Rectal smooth muscle tissue (tissue), 1 donor: Measurements from ENCODE around the gene TNRC6C.
A peak's percentile ranks its signal among the peaks of the same experiment; 100 is the strongest.

Source experiments
- H3K27ac ChIP-seq: one replicate; pipeline ENCODE4 v1.7.0; 2013; ENCODE audit warnings: low read depth, low read length, inconsistent platforms
- H3K27me3 ChIP-seq: one replicate; pipeline ENCODE4 v1.7.0; 2013; ENCODE audit warnings: low read length; ENCODE audit not compliant: control insufficient read depth, insufficient read depth
- H3K36me3 ChIP-seq: one replicate; pipeline ENCODE4 v1.7.0; 2013; ENCODE audit warnings: low read length; ENCODE audit not compliant: control insufficient read depth, insufficient read depth
- H3K4me1 ChIP-seq: one replicate; pipeline ENCODE4 v1.7.0; 2013; ENCODE audit warnings: low read length; ENCODE audit not compliant: control insufficient read depth, insufficient read depth
- H3K4me3 ChIP-seq: one replicate; pipeline ENCODE4 v1.7.0; 2013; ENCODE audit warnings: low read length
- H3K9ac ChIP-seq: one replicate; pipeline ENCODE4 v1.7.0; 2013; ENCODE audit warnings: low read length

Gene TNRC6C

DNA sequence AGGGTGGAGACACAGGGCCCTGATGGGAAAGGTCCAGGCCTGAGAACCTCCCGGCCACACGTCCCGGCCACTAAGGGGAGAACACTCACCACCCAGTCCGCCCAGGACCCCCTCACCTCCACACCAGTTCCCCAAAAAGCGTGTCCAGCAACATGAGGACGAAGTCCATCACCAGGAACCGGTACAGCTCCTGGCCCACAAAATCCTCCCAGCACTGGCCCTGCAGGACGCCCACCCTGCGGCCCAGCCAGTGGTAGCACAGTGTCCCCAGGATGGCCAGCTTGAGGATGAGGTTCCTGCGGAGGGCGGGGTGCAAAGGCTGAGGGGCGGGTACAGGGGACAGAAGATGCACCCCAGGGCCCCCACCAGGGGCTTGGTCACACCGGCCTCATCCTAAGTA lies 162.0 kb downstream of the TNRC6C start:
- H3K36me3 ChIP-seq, result peaks cover 12% of the 10 kb centered on the region

DNA sequence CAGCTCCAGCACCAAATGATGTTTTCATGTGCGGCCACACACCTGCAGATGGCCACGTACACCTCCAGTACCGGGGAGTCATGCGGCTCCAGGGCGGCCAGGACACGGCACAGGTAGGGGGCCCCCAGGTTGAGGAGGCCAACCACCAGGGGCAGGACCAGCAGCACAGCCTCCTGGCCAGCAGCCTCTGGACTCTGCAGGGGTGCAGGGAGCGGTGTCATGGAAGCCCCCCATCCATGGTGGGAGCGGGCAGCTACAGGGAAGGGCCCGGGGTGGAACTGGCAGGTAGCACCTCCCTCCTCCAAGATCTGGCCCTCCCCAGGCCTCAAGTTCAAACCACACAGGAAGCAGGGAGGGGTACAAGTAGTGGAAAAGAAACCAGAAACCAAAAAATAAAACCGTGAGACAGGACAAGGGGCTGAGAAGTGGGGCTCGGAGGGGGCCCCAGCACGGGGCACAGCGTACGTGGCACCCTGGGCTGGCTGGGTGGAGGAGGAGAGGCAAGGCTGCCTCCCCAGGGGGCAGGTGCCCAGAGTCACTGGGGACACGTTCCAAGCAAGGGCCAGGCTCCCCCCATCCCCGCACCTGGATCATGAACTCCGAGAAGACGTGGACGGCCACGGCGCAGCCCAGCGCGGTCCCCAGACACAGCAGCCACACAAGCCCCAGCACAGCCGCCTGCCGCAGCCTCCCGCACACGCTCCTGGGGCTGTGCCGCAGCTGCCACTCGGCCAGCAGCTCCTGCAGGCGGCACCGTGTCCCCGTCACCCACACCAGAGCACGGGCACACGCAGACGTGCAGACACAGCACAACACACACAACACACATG lies 162.7 kb downstream of the TNRC6C start:
- Histone ChIP-seq H3K4me3 (no peak overlapping the region), H3K27me3 (no peaks in the 10 kb centered on the region), H3K4me1 (no peaks in the 10 kb centered on the region), H3K27ac (no peak overlapping the region), H3K36me3 (peaks cover 12% of the 10 kb centered on the region), H3K9ac (no peak overlapping the region)

More for the DNA sequence above, 162.0 kb downstream of the TNRC6C start:
- Histone ChIP-seq H3K27ac (no peak overlapping the region), H3K27me3 (no peaks in the 10 kb centered on the region), H3K4me3 (no peak overlapping the region), H3K9ac (no peak overlapping the region), H3K4me1 (no peaks in the 10 kb centered on the region)

- H3K4me3 ChIP-seq, result no peak overlapping the region
- H3K4me1 ChIP-seq, result no peaks in the 10 kb centered on the region
- no peaks in the 10 kb centered on the region for H3K27me3 ChIP-seq
- no peak overlapping the region for H3K27ac ChIP-seq
- no peak overlapping the region for H3K9ac ChIP-seq
- H3K36me3 ChIP-seq, result peaks cover 12% of the 10 kb centered on the region
These were observed 163.3 kb downstream of the TNRC6C start for GRCh38 chr17:78121801-78122215.

- Histone ChIP-seq H3K4me3 (no peak overlapping the region), H3K4me1 (no peaks in the 10 kb centered on the region), H3K36me3 (peaks cover 12% of the 10 kb centered on the region), H3K9ac (no peak overlapping the region), H3K27ac (no peak overlapping the region), H3K27me3 (no peaks in the 10 kb centered on the region)
These were observed 163.9 kb downstream of the TNRC6C start for GRCh38 chr17:78122216-78122930.

DNA sequence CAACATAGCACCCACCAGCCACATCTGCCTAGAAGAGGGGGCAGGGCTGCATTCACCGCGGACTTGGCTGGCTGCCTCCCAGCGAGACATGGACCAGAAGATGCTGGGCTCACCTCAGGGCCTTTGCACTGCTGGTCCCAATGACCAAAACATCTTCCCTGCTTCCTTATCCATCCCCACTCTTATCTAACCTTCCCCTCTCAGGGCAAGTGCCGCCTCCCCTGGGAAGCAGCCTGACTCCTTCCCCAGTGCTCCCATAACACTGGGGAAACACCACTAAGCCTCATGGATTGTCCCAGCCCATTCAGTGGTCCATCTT lies 164.4 kb downstream of the TNRC6C start:
- H3K9ac ChIP-seq, result no peak overlapping the region
- no peak overlapping the region for H3K27ac ChIP-seq
- peaks cover 12% of the 10 kb centered on the region for H3K36me3 ChIP-seq

GRCh38 chr17:78123258-78123929 lies 164.9 kb downstream of the TNRC6C start:
- Histone ChIP-seq H3K9ac (no peak overlapping the region), H3K4me3 (no peak overlapping the region), H3K36me3 (peaks cover 12% of the 10 kb centered on the region), H3K27me3 (no peaks in the 10 kb centered on the region), H3K27ac (no peak overlapping the region), H3K4me1 (no peaks in the 10 kb centered on the region)

More for the DNA sequence above, 164.4 kb downstream of the TNRC6C start:
- no peaks in the 10 kb centered on the region for H3K27me3 ChIP-seq
- no peaks in the 10 kb centered on the region for H3K4me1 ChIP-seq
- no peak overlapping the region for H3K4me3 ChIP-seq

- Histone ChIP-seq H3K27ac (no peak overlapping the region), H3K4me1 (no peaks in the 10 kb centered on the region), H3K27me3 (peaks cover under 1% of the 10 kb centered on the region), H3K4me3 (no peak overlapping the region), H3K36me3 (peaks cover 12% of the 10 kb centered on the region), H3K9ac (no peak overlapping the region)
These were observed 165.8 kb downstream of the TNRC6C start for GRCh38 chr17:78124081-78124835.

DNA sequence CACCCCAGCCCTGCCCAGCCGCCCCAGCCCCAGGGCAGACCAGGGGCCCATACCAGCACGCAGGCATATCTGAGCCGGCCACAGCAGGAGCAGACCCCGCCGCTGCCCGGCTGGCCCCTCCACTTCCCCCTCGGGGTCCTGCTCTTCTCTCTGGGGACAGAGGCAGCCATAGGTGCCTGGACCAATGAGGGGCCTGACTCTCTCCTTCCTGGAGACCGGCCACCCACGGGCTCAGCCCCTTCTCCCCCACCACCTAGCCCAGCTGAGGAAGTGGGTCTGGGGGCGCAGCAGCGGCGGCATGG lies 166.3 kb downstream of the TNRC6C start:
- H3K27ac ChIP-seq, result no peak overlapping the region
- no peak overlapping the region for H3K9ac ChIP-seq
- no peaks in the 10 kb centered on the region for H3K4me1 ChIP-seq
- H3K36me3 ChIP-seq, result peaks cover 12% of the 10 kb centered on the region
- H3K27me3 ChIP-seq, result peaks cover 3% of the 10 kb centered on the region
- H3K4me3 ChIP-seq, result peak overlapping the region; percentile 36

- Histone ChIP-seq H3K4me3 (peak overlapping the region; percentile 36), H3K9ac (no peak overlapping the region), H3K27me3 (peaks cover 3% of the 10 kb centered on the region), H3K36me3 (peaks cover 12% of the 10 kb centered on the region), H3K4me1 (no peaks in the 10 kb centered on the region), H3K27ac (no peak overlapping the region)
These were observed 166.8 kb downstream of the TNRC6C start for GRCh38 chr17:78125138-78125913.

DNA sequence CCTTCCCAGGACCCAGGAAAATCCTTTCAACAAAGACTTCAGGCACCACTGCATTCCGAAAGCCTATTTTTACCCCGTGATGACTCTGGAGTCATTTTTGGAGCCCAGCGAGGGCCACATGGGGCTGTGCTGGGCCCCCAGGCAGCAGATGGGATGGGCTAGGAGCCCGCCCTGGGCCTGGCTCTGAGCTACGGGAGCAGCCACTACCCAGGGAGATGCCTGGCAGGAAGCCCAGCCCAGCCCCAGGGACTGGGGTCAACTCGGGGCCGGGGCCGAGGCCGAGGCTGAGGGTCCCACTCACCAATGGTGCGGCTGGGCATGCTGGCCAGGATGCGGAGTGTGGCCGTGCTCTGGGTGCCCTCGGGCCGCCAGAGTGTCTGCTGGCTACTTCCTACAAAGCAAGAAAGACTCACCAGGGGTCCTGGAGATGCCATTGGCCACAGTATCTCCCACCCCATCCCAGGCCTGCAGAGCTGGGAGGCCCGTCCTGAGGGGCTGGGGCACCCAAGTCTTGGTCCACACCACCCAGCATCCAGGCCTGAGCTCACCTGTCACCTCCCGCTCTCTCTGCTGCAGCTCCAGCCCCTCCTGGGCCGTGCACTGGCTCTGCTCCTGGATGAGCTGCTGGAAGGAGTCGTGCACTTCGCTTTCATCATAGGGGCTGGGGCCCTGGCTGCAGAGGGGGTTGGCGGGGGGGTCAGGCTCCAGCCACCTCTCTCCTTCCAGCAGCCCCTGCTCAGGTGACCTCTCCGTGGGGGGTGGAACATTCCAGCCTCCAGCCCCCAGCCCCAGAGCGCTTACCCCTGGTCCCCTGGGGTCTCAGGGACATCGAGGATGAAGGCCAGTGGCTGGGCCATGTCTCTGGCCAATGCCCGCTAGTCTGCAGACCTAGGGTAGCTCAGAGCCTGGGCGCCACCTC lies 167.7 kb downstream of the TNRC6C start:
- Histone ChIP-seq H3K27me3 (peaks cover 3% of the 10 kb centered on the region), H3K4me1 (no peaks in the 10 kb centered on the region), H3K9ac (no peak overlapping the region), H3K27ac (no peak overlapping the region), H3K4me3 (peak overlapping the region; percentile 12), H3K36me3 (peaks cover 12% of the 10 kb centered on the region)

GRCh38 chr17:78126895-78127238 lies 168.4 kb downstream of the TNRC6C start:
- peaks cover 3% of the 10 kb centered on the region for H3K27me3 ChIP-seq
- peaks cover 12% of the 10 kb centered on the region for H3K36me3 ChIP-seq
- peak overlapping the region; percentile 66 for H3K4me3 ChIP-seq
- H3K27ac ChIP-seq, result no peak overlapping the region
- H3K4me1 ChIP-seq, result no peaks in the 10 kb centered on the region
- H3K9ac ChIP-seq, result no peak overlapping the region
